KMS-11 (cell line): Measurements from ENCODE around the gene TET3.
A peak's percentile ranks its signal among the peaks of the same experiment; 100 is the strongest.

Experiments used
- H2AFZ ChIP-seq: fragments of 200-600 bp; sonication (generic); 2 replicates; pipeline ENCODE4 v1.6.1; 2016; ENCODE audit warnings: antibody characterized with exemption, mixed run types, low read depth
- H3K27ac ChIP-seq: fragments of 200-600 bp; sonication (generic); 2 replicates; pipeline ENCODE4 v1.6.1; 2016; ENCODE audit warnings: mild to moderate bottlenecking, mixed run types
- H3K27me3 ChIP-seq: fragments of 200-600 bp; sonication (generic); 2 replicates; pipeline ENCODE4 v1.6.1; 2017; ENCODE audit warnings: mild to moderate bottlenecking, low read depth, mixed run types, moderate library complexity; ENCODE audit not compliant: insufficient read depth
- H3K36me3 ChIP-seq: fragments of 200-600 bp; sonication (generic); 2 replicates; pipeline ENCODE4 v1.6.1; 2017; ENCODE audit warnings: mild to moderate bottlenecking, mixed run types; ENCODE audit not compliant: insufficient read depth
- H3K4me1 ChIP-seq: fragments of 200-600 bp; sonication (generic); 2 replicates; pipeline ENCODE4 v1.6.1; 2016; ENCODE audit warnings: mild to moderate bottlenecking, low read depth, mixed run types; ENCODE audit not compliant: poor library complexity, severe bottlenecking
- H3K4me2 ChIP-seq: fragments of 200-600 bp; sonication (generic); 2 replicates; pipeline ENCODE4 v1.7.0; 2016; ENCODE audit warnings: mild to moderate bottlenecking, mixed run types
- H3K4me3 ChIP-seq: fragments of 200-600 bp; sonication (generic); IDR thresholded peaks from 2 replicates; pipeline ENCODE4 v1.6.1; 2017; ENCODE audit warnings: low read depth, low read length, mixed read lengths; ENCODE audit not compliant: insufficient read depth
- H3K79me2 ChIP-seq: fragments of 200-600 bp; sonication (generic); 2 replicates; pipeline ENCODE4 v1.6.1; 2016; ENCODE audit warnings: low read depth, mixed run types; ENCODE audit not compliant: insufficient read depth
- H3K9ac ChIP-seq: fragments of 200-600 bp; sonication (generic); 2 replicates; pipeline ENCODE4 v1.6.1; 2016; ENCODE audit warnings: mild to moderate bottlenecking, mixed run types
- H4K20me1 ChIP-seq: fragments of 200-600 bp; sonication (generic); 2 replicates; pipeline ENCODE4 v1.6.1; 2016; ENCODE audit warnings: mild to moderate bottlenecking, mixed run types; ENCODE audit not compliant: insufficient read depth
- TF ChIP-seq, protein P1 (sequence below): fragments of 200-600 bp; sonication (generic); conservative IDR thresholded peaks from 2 replicates; pipeline ENCODE4 v1.6.1; 2017; ENCODE audit warnings: low read depth, mild to moderate bottlenecking, antibody characterized with exemption, low read length, moderate library complexity, mixed read lengths

Gene TET3

DNA sequence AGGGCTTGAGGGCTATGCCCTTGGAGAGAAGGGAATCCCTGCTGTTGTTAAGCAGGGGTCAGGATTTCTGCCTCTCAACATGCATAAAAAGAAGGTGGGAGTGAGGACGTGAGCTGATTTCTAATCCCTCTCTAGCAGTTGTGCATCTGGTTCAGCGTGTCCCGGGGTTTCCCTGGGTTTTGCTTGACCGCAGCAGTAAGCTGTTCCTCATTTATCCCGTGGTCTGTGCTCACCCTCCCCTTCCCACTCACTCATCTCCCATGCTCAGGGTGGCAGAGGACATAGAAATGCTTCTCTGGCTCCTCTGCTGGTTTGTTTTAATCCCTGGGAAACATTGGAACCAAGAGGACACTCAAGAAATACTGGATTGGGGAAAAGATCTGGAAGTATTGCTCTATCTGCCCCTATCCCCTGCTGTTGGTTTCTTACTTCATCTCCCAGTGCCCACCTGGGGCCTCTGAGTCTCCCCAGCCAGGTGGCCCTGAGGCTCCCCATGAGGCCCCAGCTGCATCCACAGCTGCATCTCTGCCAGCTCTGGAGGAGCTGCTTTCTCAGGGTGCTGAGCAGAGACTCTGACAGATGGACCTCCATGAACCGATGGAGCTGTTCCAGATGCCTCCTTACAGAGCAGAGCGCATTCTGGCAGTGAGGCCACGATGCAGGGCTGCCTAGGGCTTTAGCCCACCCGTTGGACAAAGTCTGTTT is 36.1 kb downstream of the TET3 start:
- Histone ChIP-seq H4K20me1 (0 out of 2 replicates have a peak, but pooled peaks cover 3% of the 10 kb centered on the region), H3K4me2 (peak overlapping the region; percentile 16; the same call in 1 of the 2 replicates), H3K36me3 (no peaks in the 10 kb centered on the region), H3K79me2 (peaks cover 15% of the 10 kb centered on the region; the same call in 1 of the 2 replicates), H3K4me1 (peaks cover 40% of the 10 kb centered on the region), H3K27ac (no peak overlapping the region; the same call in 1 of the 2 replicates), H3K9ac (no peak overlapping the region), H2AFZ (no peak overlapping the region), H3K4me3 (no peak overlapping the region), H3K27me3 (no peaks in the 10 kb centered on the region)
- TF ChIP-seq, protein P1, sequence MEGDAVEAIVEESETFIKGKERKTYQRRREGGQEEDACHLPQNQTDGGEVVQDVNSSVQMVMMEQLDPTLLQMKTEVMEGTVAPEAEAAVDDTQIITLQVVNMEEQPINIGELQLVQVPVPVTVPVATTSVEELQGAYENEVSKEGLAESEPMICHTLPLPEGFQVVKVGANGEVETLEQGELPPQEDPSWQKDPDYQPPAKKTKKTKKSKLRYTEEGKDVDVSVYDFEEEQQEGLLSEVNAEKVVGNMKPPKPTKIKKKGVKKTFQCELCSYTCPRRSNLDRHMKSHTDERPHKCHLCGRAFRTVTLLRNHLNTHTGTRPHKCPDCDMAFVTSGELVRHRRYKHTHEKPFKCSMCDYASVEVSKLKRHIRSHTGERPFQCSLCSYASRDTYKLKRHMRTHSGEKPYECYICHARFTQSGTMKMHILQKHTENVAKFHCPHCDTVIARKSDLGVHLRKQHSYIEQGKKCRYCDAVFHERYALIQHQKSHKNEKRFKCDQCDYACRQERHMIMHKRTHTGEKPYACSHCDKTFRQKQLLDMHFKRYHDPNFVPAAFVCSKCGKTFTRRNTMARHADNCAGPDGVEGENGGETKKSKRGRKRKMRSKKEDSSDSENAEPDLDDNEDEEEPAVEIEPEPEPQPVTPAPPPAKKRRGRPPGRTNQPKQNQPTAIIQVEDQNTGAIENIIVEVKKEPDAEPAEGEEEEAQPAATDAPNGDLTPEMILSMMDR, result no peak

DNA sequence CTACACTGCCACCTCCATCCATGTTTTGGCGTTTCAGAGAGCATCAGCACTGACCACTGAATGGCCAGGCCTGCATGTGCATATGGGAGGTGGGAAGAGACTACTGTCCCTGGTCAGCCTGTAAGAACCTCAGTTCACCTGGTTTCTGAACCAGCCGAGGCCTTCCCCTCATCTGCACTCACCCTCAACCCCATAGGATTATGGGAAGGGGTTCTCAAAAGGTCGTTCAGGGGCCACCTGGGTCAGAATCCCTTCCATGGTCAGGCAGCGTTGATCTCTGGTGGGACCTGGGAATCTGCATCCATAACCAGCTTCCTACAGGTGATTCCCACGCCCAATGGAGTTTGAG is 36.7 kb downstream of the TET3 start:
- H3K79me2 ChIP-seq, result peaks cover 15% of the 10 kb centered on the region; the same call in 1 of the 2 replicates

DNA sequence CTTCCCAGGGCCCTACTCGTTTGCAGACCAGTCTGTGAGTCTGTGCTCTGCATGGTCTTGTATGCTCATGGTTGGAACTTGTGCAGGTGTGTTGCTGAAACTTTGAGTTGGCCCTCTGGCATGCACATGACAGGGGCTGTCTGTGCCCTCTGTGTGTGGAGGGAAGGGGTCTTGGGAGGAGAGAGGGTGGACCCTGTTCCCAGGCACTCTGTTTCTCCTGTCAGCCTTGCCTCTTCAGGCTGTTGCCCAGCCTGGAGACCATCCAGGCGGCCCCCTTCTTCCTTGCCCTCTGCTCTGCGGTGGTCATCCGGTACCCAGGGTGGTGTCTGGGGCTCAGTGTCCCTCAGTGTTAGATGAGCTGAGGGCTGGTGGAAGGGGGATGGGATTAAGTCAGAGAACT is 39.5 kb downstream of the TET3 start:
- Histone ChIP-seq H2AFZ (no peak overlapping the region), H3K4me3 (no peak overlapping the region), H4K20me1 (0 out of 2 replicates have a peak, but pooled peaks cover 9% of the 10 kb centered on the region)

More for the DNA sequence above, 36.7 kb downstream of the TET3 start:
- Histone ChIP-seq H3K4me1 (peaks cover 40% of the 10 kb centered on the region), H3K27me3 (no peaks in the 10 kb centered on the region), H3K36me3 (no peaks in the 10 kb centered on the region), H3K27ac (no peak overlapping the region), H4K20me1 (0 out of 2 replicates have a peak, but pooled peaks cover 3% of the 10 kb centered on the region), H3K4me3 (no peak overlapping the region), H3K9ac (no peak overlapping the region), H3K4me2 (peak overlapping the region; percentile 16; the same call in 1 of the 2 replicates), H2AFZ (no peak overlapping the region)
- TF ChIP-seq, protein P1, result no peak

DNA sequence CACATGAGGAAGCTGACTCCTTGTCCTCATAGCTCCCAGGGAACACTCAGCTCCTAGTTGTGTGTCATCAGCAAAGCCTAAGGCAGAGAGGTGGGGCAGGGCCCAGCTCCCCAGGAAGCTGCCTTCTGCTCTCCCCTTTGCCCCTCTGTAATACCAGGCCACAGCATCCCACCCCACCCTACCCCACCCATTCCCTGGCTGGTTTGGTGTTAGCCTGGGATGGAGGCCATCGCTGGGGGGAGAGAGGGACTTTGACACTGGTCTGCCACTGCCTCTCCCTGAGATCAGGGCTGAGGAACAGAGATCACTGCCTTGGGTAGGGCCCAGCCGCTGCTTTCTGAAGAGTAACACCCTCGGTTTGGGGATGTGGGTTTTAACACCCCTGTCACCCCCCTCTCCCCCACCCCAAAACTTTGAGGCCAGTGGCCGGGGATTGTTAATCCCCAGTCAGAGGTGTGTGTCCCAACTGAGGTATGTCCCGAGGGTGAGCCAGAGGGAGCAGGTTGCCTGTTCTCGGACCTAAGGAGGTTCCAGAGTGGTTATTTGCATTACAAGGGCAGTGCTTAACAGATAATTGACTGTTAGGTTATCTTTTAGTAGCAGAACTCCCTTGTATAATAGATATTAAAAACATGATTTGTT is 41.4 kb downstream of the TET3 start:
- no peaks in the 10 kb centered on the region for H3K27me3 ChIP-seq
- H3K4me3 ChIP-seq, result no peak overlapping the region
- no peak overlapping the region for H3K9ac ChIP-seq
- H3K4me1 ChIP-seq, result peaks cover 25% of the 10 kb centered on the region
- H4K20me1 ChIP-seq, result 0 out of 2 replicates have a peak, but pooled peaks cover 9% of the 10 kb centered on the region
- H2AFZ ChIP-seq, result no peak overlapping the region
- H3K4me2 ChIP-seq, result no peak overlapping the region
- no peak overlapping the region for H3K27ac ChIP-seq
- H3K79me2 ChIP-seq, result peaks cover 47% of the 10 kb centered on the region
- TF ChIP-seq, protein P1, result no peak
- no peaks in the 10 kb centered on the region for H3K36me3 ChIP-seq

More for the DNA sequence above, 39.5 kb downstream of the TET3 start:
- TF ChIP-seq, protein P1, result no peak
- H3K4me2 ChIP-seq, result no peak overlapping the region
- H3K9ac ChIP-seq, result no peak overlapping the region
- peaks cover 30% of the 10 kb centered on the region for H3K4me1 ChIP-seq
- no peak overlapping the region for H3K27ac ChIP-seq
- H3K79me2 ChIP-seq, result peaks cover 31% of the 10 kb centered on the region; the same call in 1 of the 2 replicates
- H3K36me3 ChIP-seq, result no peaks in the 10 kb centered on the region
- H3K27me3 ChIP-seq, result no peaks in the 10 kb centered on the region
